BLaER1 (cell line): Measurements from ENCODE around the gene GSG1L.

Experiments
- H3K27ac ChIP-seq: shearing (Covaris generic); formaldehyde crosslinking; 2 replicates; pipeline ENCODE4 v1.8.1; 2022
- H3K27me3 ChIP-seq: shearing (Covaris generic); formaldehyde crosslinking; 2 replicates; pipeline ENCODE4 v1.8.1; 2022
- H3K36me3 ChIP-seq: shearing (Covaris generic); formaldehyde crosslinking; 2 replicates; pipeline ENCODE4 v1.8.1; 2022
- H3K4me1 ChIP-seq: shearing (Covaris generic); formaldehyde crosslinking; 2 replicates; pipeline ENCODE4 v1.8.1; 2022
- H3K4me2 ChIP-seq: shearing (Covaris generic); formaldehyde crosslinking; 2 replicates; pipeline ENCODE4 v1.8.1; 2022
- H3K4me3 ChIP-seq: shearing (Covaris generic); formaldehyde crosslinking; 2 replicates; pipeline ENCODE4 v1.8.1; 2022
- H3K9ac ChIP-seq: shearing (Covaris generic); formaldehyde crosslinking; 2 replicates; pipeline ENCODE4 v1.8.1; 2022
- H3K9me3 ChIP-seq: shearing (Covaris generic); formaldehyde crosslinking; 2 replicates; pipeline ENCODE4 v1.8.1; 2022
- H4K20me1 ChIP-seq: shearing (Covaris generic); formaldehyde crosslinking; 2 replicates; pipeline ENCODE4 v1.8.1; 2022
- Cebpa-rat ChIP-seq: shearing (Covaris generic); IDR thresholded peaks from 2 replicates; pipeline ENCODE4 v1.8.1; 2022

Gene GSG1L

GRCh38 chr16:28029387-28030002 lies 34.0 kb downstream of the GSG1L start:
- Histone ChIP-seq H3K9me3 (no peaks in the 10 kb centered on the region), H4K20me1 (no peaks in the 10 kb centered on the region), H3K36me3 (no peaks in the 10 kb centered on the region), H3K27ac (no peak overlapping the region), H3K27me3 (no peaks in the 10 kb centered on the region), H3K4me2 (no peak overlapping the region), H3K4me3 (no peak overlapping the region), H3K9ac (no peak overlapping the region), H3K4me1 (peaks cover 9% of the 10 kb centered on the region)
- TF ChIP-seq Cebpa-rat, result no peak

- peaks cover 5% of the 10 kb centered on the region for H3K4me1 ChIP-seq
Observed at GRCh38 chr16:28027055-28027454, 36.5 kb downstream of the GSG1L start.

GRCh38 chr16:28025631-28026030 lies 37.9 kb downstream of the GSG1L start:
- Histone ChIP-seq H3K27ac (no peak overlapping the region), H4K20me1 (no peaks in the 10 kb centered on the region), H3K4me1 (no peaks in the 10 kb centered on the region), H3K4me3 (no peak overlapping the region), H3K9ac (no peak overlapping the region), H3K36me3 (no peaks in the 10 kb centered on the region), H3K27me3 (no peaks in the 10 kb centered on the region), H3K4me2 (no peak overlapping the region), H3K9me3 (no peaks in the 10 kb centered on the region)
- TF ChIP-seq Cebpa-rat, result no peak

More at GRCh38 chr16:28027055-28027454, 36.5 kb downstream of the GSG1L start:
- H3K27me3 ChIP-seq, result no peaks in the 10 kb centered on the region
- no peaks in the 10 kb centered on the region for H3K9me3 ChIP-seq
- H3K36me3 ChIP-seq, result no peaks in the 10 kb centered on the region
- H3K27ac ChIP-seq, result no peak overlapping the region
- no peak overlapping the region for H3K4me3 ChIP-seq
- no peak for TF ChIP-seq Cebpa-rat
- H3K4me2 ChIP-seq, result no peak overlapping the region
- no peaks in the 10 kb centered on the region for H4K20me1 ChIP-seq
- no peak overlapping the region for H3K9ac ChIP-seq

- no peak for TF ChIP-seq Cebpa-rat
- no peaks in the 10 kb centered on the region; the same call in 1 of the 2 replicates for H3K27me3 ChIP-seq
- no peak overlapping the region for H3K27ac ChIP-seq
- H4K20me1 ChIP-seq, result no peaks in the 10 kb centered on the region
- no peak overlapping the region for H3K9ac ChIP-seq
- H3K4me2 ChIP-seq, result no peak overlapping the region
- H3K9me3 ChIP-seq, result peaks cover 5% of the 10 kb centered on the region; the same call in 1 of the 2 replicates
- no peak overlapping the region for H3K4me3 ChIP-seq
- no peaks in the 10 kb centered on the region for H3K4me1 ChIP-seq
- no peaks in the 10 kb centered on the region for H3K36me3 ChIP-seq
Observed at GRCh38 chr16:28019218-28019617, 44.3 kb downstream of the GSG1L start.

GRCh38 chr16:28014851-28015250 lies 48.7 kb downstream of the GSG1L start:
- H4K20me1 ChIP-seq, result no peaks in the 10 kb centered on the region
- no peak overlapping the region for H3K9ac ChIP-seq
- H3K27me3 ChIP-seq, result no peaks in the 10 kb centered on the region; the same call in 1 of the 2 replicates
- H3K9me3 ChIP-seq, result peaks cover 5% of the 10 kb centered on the region; the same call in 1 of the 2 replicates
- no peak overlapping the region for H3K4me2 ChIP-seq
- H3K36me3 ChIP-seq, result no peaks in the 10 kb centered on the region
- no peak overlapping the region for H3K27ac ChIP-seq
- TF ChIP-seq Cebpa-rat, result no peak
- no peak overlapping the region for H3K4me3 ChIP-seq
- H3K4me1 ChIP-seq, result peaks cover 15% of the 10 kb centered on the region

- no peak overlapping the region for H3K27ac ChIP-seq
- peaks cover 5% of the 10 kb centered on the region; the same call in 1 of the 2 replicates for H3K9me3 ChIP-seq
- H3K4me3 ChIP-seq, result no peak overlapping the region
- no peak overlapping the region for H3K9ac ChIP-seq
- H3K36me3 ChIP-seq, result no peaks in the 10 kb centered on the region
- H4K20me1 ChIP-seq, result no peaks in the 10 kb centered on the region
- TF ChIP-seq Cebpa-rat, result no peak
- no peaks in the 10 kb centered on the region; the same call in 1 of the 2 replicates for H3K27me3 ChIP-seq
- peaks cover 15% of the 10 kb centered on the region for H3K4me1 ChIP-seq
- no peak overlapping the region for H3K4me2 ChIP-seq
Observed at GRCh38 chr16:28013878-28014277, 49.6 kb downstream of the GSG1L start.

GRCh38 chr16:28013392-28013791 lies 50.1 kb downstream of the GSG1L start:
- no peak for TF ChIP-seq Cebpa-rat
- Histone ChIP-seq H3K4me1 (peaks cover 15% of the 10 kb centered on the region), H3K27ac (no peak overlapping the region), H4K20me1 (no peaks in the 10 kb centered on the region), H3K9ac (no peak overlapping the region), H3K36me3 (no peaks in the 10 kb centered on the region), H3K9me3 (peaks cover 4% of the 10 kb centered on the region; the same call in 1 of the 2 replicates), H3K27me3 (no peaks in the 10 kb centered on the region; the same call in 1 of the 2 replicates), H3K4me2 (no peak overlapping the region), H3K4me3 (no peak overlapping the region)

GRCh38 chr16:28011971-28012445 lies 51.5 kb downstream of the GSG1L start:
- no peak overlapping the region for H3K9ac ChIP-seq
- TF ChIP-seq Cebpa-rat, result no peak
- H3K27ac ChIP-seq, result no peak overlapping the region
- H3K4me3 ChIP-seq, result no peak overlapping the region
- no peaks in the 10 kb centered on the region for H3K9me3 ChIP-seq
- no peaks in the 10 kb centered on the region for H3K36me3 ChIP-seq
- H3K27me3 ChIP-seq, result no peaks in the 10 kb centered on the region
- peaks cover 15% of the 10 kb centered on the region for H3K4me1 ChIP-seq
- H3K4me2 ChIP-seq, result no peak overlapping the region
- H4K20me1 ChIP-seq, result no peaks in the 10 kb centered on the region

- no peak overlapping the region for H3K4me3 ChIP-seq
- no peaks in the 10 kb centered on the region for H4K20me1 ChIP-seq
- H3K9ac ChIP-seq, result no peak overlapping the region
- H3K9me3 ChIP-seq, result no peaks in the 10 kb centered on the region
- H3K4me1 ChIP-seq, result peaks cover 15% of the 10 kb centered on the region
- no peaks in the 10 kb centered on the region for H3K27me3 ChIP-seq
- H3K36me3 ChIP-seq, result no peaks in the 10 kb centered on the region
- peak overlapping the region; percentile 49 for H3K27ac ChIP-seq
- no peak for TF ChIP-seq Cebpa-rat
- H3K4me2 ChIP-seq, result peak overlapping the region; percentile 60
Observed at GRCh38 chr16:28011223-28011622, 52.3 kb downstream of the GSG1L start.

- H3K9ac ChIP-seq, result no peak overlapping the region
- H3K27ac ChIP-seq, result peak overlapping the region; percentile 49
- H3K4me2 ChIP-seq, result peak overlapping the region; percentile 60
- no peaks in the 10 kb centered on the region for H3K27me3 ChIP-seq
- no peaks in the 10 kb centered on the region for H4K20me1 ChIP-seq
- peak; percentile 30; the same call in 1 of the 2 replicates for TF ChIP-seq Cebpa-rat
- no peak overlapping the region for H3K4me3 ChIP-seq
- H3K36me3 ChIP-seq, result no peaks in the 10 kb centered on the region
- H3K9me3 ChIP-seq, result no peaks in the 10 kb centered on the region
- peaks cover 15% of the 10 kb centered on the region for H3K4me1 ChIP-seq
Observed at GRCh38 chr16:28010671-28011070, 52.8 kb downstream of the GSG1L start.
